GM19043 (cell line): ENCODE results near the gene RNF34.

Source experiments
- ATAC-seq: cut with Tn5 transposase; IDR thresholded peaks from one replicate; pipeline ENCODE4 v1.9.1; 2021; ENCODE audit warnings: low read depth; ENCODE audit not compliant: unreplicated experiment

RNF34 gene

DNA sequence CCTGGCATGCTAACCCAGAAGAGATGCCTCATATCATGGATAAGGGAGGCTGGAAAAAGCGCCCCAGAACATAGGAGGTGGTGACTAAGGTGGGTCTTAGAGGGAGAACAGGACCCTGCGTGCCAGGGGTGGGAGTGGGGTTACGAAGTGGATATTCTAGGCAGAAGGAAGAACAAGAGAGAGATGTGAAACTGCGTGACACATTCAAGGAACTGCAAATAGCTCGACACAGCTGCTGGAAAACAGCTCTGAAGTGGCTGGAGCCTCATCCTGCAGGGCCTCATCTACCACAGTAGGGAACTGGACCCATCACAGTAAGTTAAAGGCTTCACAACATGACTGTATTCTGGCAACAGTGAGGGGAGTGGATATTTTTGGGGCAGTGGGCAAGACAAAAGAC lies 61.1 kb downstream of the RNF34 start:
- no peak for ATAC-seq

DNA sequence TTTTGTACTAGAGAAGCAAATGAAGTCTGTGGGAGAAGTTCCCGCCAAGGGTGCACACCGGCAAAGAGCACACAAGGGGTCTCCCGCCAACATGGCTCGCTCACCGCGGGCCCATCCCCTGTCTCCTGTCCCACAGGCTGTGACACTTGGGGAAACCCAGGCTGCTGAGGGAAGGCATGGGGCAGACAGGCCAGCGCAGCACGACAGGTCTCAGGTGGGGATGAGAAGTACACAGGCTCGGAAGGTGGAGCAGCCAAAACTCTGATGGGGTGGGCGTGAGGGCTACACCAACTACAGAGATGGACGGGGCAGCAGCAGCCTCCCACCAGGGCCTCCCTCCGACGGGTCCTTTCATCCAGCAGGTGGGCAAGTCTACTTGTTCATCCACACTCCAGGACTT lies 64.4 kb downstream of the RNF34 start:
- no peak for ATAC-seq

DNA sequence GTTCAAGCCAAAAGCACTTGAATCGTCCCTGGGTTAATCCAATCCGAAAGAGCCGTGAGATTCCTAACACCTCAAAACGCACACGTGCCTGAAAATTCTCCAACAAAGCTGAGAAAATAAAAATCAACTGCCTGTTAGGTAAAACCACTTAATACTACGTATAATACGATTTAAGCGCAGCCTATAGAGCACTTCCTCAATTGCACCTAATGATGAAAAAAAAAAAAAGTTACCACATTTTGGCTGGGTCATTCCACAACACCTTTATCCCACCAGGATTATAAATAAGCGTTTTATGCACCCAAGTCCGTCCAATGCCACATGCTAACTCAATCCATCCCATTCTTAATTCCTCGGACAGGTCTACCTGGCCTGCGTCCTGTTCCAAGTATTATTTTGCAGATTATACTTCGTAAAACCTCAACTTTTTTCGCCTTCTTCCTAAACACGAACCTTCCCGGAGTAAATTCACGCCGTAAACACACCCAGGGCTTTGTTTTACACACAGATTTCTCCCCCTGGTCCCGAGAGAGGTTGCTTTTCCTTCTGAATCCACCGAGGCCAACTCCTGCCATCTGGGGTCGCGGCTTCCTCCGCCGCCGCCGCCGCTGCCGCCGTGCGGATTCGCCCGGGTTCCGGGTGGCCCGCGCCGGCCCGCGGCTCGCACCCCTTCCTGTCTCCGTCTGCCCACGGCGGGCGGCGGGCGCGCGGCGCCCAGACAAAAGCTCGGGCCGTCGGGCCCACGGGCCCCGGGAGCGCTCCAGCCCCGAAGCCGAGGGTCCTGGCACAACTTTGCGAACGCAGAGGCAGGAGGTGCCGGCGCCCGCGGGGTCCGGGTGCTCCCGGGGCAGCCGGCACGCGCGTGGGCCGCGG lies 66.2 kb downstream of the RNF34 start:
- peak; percentile 8 for ATAC-seq

DNA sequence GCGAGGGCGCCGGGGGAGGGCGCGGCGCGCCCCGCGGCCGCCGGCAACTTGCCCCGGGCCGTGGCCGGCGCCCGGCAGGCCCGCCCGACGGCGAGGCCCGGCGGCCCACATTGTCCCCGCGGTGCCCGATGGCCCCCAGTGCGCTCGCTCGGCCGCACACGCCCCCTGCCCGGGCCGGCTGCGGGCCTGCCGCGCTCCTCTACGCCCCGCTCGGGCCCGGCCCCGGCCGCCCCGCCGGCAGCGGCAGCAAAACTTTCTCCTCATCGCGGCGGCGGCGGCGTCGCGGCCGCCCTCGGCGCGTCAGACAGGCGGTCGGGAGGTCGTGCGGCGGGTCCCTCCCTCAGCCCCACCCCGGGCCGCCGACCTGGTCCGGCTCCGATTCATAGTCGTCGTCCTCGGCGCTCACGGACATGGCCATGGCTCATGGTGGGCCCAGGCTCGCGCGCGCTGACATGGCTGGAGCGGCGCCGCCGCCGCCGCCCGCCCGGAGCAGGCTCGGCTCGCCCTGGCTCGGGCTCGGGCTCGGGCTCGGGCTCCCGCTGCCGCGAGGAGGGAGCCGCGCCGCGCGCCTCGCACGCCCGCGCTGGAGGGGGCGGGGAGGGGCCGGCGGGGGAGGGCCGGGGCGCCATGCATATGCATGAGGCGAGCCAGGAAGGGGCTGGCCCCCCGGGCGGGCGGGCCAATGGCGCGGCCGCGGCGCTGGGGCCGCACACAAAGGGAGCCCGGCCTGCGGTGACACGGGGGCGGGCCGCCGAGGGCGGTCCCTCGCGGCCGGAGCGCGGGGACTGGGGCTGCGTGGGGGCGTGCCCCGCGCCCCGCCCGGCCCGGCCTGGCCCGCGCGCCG lies 67.1 kb downstream of the RNF34 start:
- ATAC-seq, result peak; percentile 95

DNA sequence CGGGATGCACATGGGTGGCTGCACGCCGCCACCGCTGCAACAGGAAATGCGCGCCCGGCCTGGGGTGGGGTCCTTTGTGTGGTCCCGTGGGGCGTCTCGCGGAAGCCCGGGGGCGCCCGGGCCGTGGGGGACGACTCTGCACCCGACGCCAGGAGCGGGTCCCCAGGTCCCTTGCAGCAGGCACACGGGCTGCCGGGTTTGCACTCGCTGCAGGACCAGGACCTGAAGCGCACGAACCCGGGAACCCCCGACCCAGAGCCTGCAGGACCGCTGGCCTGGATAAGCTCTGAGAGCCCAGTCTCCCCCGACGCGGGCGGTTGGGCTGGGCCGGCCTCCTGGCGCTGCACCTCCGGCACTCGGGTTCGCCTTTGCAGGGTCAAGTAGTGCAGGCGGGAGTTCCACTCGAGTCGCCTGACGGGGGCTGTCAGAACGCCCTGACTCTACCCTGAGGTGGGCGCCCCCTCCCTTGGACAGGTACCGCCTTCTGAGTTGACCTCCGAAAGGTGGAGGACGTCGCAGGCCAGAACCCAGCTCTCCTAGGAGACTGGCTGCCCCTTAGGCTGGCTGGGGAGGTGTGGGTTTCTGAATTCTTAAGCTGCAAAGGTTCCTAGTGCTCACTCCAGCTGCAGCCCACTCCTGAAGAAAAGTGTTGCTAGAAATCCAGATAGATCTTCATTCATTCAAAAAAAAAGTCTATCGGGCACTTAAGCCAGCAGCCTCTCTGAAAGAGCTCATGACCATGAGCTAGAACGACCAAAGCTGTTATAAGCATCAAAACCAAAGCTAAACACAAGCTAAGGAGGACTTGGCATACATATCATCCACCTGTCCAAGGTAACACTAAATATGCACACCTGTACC lies 68.0 kb downstream of the RNF34 start:
- peak; percentile 2 for ATAC-seq

DNA sequence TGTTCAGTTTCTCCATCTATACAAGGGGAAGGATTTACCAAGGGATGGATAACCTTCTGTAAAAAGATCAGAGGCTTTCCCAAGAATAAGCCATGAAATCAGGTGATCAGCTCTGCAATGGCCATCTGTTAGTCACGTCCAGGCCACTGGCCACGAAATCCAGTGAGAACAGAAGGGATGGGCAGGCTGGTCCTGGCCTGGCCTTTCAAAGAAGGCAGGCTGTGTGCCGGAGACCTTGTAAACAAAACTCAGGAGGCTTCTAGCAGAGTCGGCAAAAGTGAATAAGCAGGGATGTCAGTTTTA lies 68.5 kb downstream of the RNF34 start:
- ATAC-seq, result no peak

DNA sequence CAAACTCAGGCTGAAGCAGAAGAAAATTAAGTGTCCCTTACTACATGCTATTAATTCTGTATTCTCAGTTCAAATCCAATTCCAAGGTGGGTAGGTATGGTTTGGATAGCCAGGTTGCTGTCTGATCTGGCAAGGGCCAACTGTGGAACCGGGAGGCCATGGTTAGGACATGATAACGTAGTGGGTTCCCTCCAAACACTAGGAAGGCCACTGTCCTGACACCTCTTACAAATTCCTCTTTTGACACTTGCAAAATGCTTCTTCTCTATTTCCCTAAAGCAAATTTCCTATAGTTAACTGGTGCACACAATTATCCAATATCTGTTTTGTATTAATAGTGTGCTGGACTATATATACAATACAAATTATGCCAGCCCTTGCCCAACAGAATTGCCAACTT lies 70.8 kb downstream of the RNF34 start:
- no peak for ATAC-seq

DNA sequence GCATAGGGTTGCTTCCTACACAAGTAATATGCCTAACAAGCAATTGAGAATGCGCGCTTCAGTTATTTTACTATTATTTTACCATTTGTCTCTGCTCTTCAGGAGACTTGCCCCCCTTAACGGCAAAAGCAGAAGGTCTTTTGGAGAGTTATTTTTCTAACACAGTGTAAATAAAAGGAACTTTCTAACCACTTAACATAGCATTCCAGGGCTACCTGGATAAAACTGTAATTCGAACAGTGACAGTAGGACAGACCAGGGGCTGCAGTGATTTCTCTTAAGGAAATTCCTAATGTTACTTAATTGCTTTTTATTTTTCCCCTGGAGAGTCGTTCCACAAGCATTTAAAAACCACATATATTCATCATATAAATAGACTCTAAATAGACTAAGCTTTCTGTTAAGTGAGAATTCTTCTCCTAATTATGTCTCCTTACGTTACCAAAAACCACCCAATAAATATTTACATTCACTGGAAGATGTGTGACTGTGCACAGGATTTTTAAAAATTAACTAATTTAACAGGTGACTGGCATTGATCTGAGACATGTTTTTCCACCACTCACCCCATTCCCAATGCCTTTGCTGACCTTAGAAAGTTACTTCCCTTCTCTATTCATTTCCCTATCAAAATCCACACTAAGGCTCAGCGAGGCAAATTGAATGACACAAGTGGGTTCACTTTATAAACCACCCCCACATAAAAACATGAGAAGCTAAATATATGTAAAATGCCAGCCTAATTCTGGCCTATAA lies 72.4 kb downstream of the RNF34 start:
- no peak for ATAC-seq
